ENCODE results near the gene STIM2. TPM values are rescaled to one million over a fixed set of nuclear protein-coding genes. Genes with fewer than 3 reads are reported as not detected.
A peak's percentile ranks its signal among the peaks of the same experiment; 100 is the strongest.

Gene STIM2
- total and polyA plus RNA-seq, 10 of the 15 experiments (the other 5 are each of a cell fraction or from before 2014, with no cell fraction given): 4.7 to 41.5 (median 16.9) TPM

DNA sequence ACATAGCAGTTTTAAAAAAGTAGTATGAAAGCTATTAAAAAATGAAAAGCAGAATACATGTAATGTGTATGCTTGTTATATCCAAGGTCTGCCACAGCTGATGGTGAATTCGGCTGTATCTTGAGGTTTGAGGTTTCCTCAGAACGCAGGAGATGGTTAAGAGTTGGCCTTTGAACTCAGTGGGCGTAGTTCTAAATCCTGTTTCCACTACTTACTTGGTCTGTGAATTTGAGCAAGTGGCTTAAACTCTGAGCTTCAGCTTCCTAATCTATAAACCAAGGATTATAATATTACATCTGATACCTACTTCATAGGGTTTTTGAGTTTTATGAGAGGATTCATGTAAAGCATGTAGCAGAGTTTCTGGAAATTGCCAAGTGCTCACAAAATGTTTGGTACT lies 125.2 kb downstream of the STIM2 start (continued):
- no peak for TF ChIP-seq SMAD5 (IDR thresholded peaks at IDR 0.05; ENCODE audit: low read depth)
- no peak for TF ChIP-seq MTA3 (IDR thresholded peaks at IDR 0.05; ENCODE audit: borderline replicate concordance, low read length)
- peak in 1 of 2 experiments; percentile 25; a peak in 1 of 3 replicates for TF ChIP-seq EGR1 (IDR thresholded peaks at IDR 0.05; ENCODE audit: borderline replicate concordance in 1 of 2, low read depth in 2 of 2, low read length in 2 of 2)
- no peak for TF ChIP-seq ZBTB11 (CRISPR knock-in tag; IDR thresholded peaks at IDR 0.05)
- TF ChIP-seq BHLHE40 (IDR thresholded peaks at IDR 0.05; ENCODE audit: borderline replicate concordance in 1 of 2, low read depth in 2 of 2, low read length in 1 of 2): peak in 1 of 2 experiments; percentile 8; a peak in 1 of 4 replicates
- peak; percentile 79; the same call in 1 of the 2 replicates for TF ChIP-seq SMARCA5 (IDR thresholded peaks at IDR 0.05)
- TF ChIP-seq, protein P1, sequence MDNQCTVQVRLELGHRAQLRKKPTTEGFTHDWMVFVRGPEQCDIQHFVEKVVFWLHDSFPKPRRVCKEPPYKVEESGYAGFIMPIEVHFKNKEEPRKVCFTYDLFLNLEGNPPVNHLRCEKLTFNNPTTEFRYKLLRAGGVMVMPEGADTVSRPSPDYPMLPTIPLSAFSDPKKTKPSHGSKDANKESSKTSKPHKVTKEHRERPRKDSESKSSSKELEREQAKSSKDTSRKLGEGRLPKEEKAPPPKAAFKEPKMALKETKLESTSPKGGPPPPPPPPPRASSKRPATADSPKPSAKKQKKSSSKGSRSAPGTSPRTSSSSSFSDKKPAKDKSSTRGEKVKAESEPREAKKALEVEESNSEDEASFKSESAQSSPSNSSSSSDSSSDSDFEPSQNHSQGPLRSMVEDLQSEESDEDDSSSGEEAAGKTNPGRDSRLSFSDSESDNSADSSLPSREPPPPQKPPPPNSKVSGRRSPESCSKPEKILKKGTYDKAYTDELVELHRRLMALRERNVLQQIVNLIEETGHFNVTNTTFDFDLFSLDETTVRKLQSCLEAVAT (IDR thresholded peaks at IDR 0.05): peak; percentile 63; the same call in 1 of the 2 replicates
- TF ChIP-seq RUNX3 (IDR thresholded peaks at IDR 0.05; ENCODE audit: low read length): peak; percentile 96
- TF ChIP-seq, protein P2, sequence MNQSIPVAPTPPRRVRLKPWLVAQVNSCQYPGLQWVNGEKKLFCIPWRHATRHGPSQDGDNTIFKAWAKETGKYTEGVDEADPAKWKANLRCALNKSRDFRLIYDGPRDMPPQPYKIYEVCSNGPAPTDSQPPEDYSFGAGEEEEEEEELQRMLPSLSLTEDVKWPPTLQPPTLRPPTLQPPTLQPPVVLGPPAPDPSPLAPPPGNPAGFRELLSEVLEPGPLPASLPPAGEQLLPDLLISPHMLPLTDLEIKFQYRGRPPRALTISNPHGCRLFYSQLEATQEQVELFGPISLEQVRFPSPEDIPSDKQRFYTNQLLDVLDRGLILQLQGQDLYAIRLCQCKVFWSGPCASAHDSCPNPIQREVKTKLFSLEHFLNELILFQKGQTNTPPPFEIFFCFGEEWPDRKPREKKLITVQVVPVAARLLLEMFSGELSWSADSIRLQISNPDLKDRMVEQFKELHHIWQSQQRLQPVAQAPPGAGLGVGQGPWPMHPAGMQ (IDR thresholded peaks at IDR 0.05; ENCODE audit: borderline replicate concordance): peak; percentile 72; the same call in 1 of the 2 replicates
- no peak for TF ChIP-seq CREM (IDR thresholded peaks at IDR 0.05; ENCODE audit: low read depth)
- peak; percentile 10; the same call in 1 of the 2 replicates for TF ChIP-seq ZSCAN29 (IDR thresholded peaks at IDR 0.05)
- TF ChIP-seq POLR2A (IDR thresholded peaks at IDR 0.05; ENCODE audit: low read depth, low read length): no peak
- TF ChIP-seq HDAC2 (IDR thresholded peaks at IDR 0.05): no peak
- TF ChIP-seq ATF3 (IDR thresholded peaks at IDR 0.05; ENCODE audit: borderline replicate concordance, extremely low read depth, low read depth, low read length): no peak
- no peak for TF ChIP-seq HCFC1 (IDR thresholded peaks at IDR 0.05; ENCODE audit: low read length)
- TF ChIP-seq PML (IDR thresholded peaks at IDR 0.05; ENCODE audit: low read length): no peak
- TF ChIP-seq EZH2 (IDR thresholded peaks at IDR 0.05; ENCODE audit: borderline replicate concordance, control insufficient read depth, low read depth, low read length): no peak

Data from GM12878 (cell line).